ENCODE results near the gene FOXRED1.

DNA sequence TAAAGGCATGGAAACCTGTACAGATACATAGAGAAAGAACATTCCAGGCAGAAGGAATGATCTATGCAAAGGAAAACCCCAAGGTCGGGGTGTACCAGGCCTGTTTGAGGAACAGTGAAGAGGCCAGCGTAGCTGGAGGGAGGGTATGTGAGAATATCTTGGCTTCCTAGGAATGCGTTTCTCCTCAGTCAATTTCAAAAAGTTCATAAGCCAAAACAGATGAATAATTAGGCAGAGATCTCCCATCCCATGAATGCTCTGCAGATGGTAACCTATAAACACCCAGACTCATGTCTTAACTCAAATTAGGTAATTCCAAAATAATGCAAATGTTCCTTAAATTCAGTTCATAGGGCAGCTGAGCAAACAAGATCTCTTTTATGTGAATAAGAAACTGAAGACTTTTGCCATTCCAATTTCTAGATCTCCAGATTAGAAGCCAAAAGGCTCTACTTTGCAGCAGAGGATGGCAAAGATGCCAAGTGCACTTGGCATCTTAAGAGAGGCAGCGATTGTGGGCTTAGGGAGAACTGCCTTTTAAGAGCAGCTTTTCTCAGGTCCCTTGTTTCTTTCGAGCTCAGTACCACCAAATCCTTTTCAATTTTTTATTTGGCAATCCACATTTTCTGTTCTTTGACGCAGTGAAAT lies 44.2 kb upstream of the FOXRED1 start:
- TF ChIP-seq SREBF2 (IDR thresholded peaks at IDR 0.05; ENCODE audit: low read length) (no peak), ZNF274 (IDR thresholded peaks at IDR 0.05; ENCODE audit: insufficient read depth, insufficient read length) (no peak)
- TF ChIP-seq, protein P1, sequence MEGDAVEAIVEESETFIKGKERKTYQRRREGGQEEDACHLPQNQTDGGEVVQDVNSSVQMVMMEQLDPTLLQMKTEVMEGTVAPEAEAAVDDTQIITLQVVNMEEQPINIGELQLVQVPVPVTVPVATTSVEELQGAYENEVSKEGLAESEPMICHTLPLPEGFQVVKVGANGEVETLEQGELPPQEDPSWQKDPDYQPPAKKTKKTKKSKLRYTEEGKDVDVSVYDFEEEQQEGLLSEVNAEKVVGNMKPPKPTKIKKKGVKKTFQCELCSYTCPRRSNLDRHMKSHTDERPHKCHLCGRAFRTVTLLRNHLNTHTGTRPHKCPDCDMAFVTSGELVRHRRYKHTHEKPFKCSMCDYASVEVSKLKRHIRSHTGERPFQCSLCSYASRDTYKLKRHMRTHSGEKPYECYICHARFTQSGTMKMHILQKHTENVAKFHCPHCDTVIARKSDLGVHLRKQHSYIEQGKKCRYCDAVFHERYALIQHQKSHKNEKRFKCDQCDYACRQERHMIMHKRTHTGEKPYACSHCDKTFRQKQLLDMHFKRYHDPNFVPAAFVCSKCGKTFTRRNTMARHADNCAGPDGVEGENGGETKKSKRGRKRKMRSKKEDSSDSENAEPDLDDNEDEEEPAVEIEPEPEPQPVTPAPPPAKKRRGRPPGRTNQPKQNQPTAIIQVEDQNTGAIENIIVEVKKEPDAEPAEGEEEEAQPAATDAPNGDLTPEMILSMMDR (IDR thresholded peaks at IDR 0.05 in 2 of 3, conservative IDR thresholded peaks at IDR 0.05 in 1 of 3; ENCODE audit: control insufficient read depth in 2 of 3, extremely low read depth in 1 of 3, insufficient read depth in 1 of 3, low read depth in 3 of 3, low read length in 3 of 3), result no peak
- TF ChIP-seq, protein P2, sequence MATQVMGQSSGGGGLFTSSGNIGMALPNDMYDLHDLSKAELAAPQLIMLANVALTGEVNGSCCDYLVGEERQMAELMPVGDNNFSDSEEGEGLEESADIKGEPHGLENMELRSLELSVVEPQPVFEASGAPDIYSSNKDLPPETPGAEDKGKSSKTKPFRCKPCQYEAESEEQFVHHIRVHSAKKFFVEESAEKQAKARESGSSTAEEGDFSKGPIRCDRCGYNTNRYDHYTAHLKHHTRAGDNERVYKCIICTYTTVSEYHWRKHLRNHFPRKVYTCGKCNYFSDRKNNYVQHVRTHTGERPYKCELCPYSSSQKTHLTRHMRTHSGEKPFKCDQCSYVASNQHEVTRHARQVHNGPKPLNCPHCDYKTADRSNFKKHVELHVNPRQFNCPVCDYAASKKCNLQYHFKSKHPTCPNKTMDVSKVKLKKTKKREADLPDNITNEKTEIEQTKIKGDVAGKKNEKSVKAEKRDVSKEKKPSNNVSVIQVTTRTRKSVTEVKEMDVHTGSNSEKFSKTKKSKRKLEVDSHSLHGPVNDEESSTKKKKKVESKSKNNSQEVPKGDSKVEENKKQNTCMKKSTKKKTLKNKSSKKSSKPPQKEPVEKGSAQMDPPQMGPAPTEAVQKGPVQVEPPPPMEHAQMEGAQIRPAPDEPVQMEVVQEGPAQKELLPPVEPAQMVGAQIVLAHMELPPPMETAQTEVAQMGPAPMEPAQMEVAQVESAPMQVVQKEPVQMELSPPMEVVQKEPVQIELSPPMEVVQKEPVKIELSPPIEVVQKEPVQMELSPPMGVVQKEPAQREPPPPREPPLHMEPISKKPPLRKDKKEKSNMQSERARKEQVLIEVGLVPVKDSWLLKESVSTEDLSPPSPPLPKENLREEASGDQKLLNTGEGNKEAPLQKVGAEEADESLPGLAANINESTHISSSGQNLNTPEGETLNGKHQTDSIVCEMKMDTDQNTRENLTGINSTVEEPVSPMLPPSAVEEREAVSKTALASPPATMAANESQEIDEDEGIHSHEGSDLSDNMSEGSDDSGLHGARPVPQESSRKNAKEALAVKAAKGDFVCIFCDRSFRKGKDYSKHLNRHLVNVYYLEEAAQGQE (IDR thresholded peaks at IDR 0.05; ENCODE audit: low read depth, low read length), result no peak

All from GM12878 (cell line).